Activated CD4-positive, alpha-beta T cell treated with anti-CD3 and anti-CD28 coated beads, Interleukin-2, amount 50 U/mL, for 48 hours (primary cell): ENCODE results near the gene CDH23.

Source experiments
- DNase-seq, 2 experiments: peaks; one replicate each; pipeline ENCODE4 v3.0.0-alpha.2; 2020

The CDH23 gene

GRCh38 chr10:71811351-71811750 is 414.6 kb downstream of the CDH23 start:
- DNase-seq = no peak

- peak; percentile 78 to 82 for DNase-seq
These were observed 415.5 kb downstream of the CDH23 start for GRCh38 chr10:71812016-71812912.

DNA sequence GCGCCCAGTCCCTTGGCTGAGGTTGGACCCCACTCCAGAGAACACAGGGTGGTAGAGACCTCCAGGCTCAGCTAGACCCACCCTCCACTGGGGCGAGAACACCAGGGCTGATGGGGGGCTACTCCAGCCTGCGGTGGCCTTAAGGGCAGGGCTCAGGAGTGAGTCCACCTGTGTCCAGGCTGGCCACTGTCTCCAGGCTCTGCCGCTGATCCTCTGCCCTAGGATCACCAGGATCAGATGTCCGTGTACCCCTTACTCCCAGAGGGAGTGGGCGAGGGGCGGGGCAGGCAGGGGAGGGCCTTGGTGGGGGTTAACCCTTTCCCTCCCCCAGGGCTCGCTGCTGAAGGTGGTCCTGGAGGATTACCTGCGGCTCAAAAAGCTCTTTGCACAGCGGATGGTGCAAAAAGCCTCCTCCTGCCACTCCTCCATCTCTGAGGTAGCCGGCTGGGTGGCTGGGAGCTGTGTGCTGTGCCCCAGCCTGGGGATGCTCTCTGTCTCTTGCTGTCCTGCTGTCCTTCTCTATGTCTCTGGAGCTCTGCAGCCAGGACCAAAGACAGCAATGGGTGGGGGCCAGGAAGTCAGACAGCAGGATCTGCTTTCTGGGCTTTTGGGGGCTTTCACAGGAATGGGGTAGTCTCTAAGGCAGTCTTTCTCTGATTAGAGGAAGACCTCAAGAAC is 416.3 kb downstream of the CDH23 start:
- no peak for DNase-seq

- no peak for DNase-seq
These were observed 418.2 kb downstream of the CDH23 start for GRCh38 chr10:71814922-71815411.

GRCh38 chr10:71815515-71816130 is 418.9 kb downstream of the CDH23 start:
- DNase-seq = no peak

- DNase-seq = no peak
These were observed 419.7 kb downstream of the CDH23 start for GRCh38 chr10:71816421-71816851.

- no peak for DNase-seq
These were observed 420.4 kb downstream of the CDH23 start for GRCh38 chr10:71816936-71817618.

DNA sequence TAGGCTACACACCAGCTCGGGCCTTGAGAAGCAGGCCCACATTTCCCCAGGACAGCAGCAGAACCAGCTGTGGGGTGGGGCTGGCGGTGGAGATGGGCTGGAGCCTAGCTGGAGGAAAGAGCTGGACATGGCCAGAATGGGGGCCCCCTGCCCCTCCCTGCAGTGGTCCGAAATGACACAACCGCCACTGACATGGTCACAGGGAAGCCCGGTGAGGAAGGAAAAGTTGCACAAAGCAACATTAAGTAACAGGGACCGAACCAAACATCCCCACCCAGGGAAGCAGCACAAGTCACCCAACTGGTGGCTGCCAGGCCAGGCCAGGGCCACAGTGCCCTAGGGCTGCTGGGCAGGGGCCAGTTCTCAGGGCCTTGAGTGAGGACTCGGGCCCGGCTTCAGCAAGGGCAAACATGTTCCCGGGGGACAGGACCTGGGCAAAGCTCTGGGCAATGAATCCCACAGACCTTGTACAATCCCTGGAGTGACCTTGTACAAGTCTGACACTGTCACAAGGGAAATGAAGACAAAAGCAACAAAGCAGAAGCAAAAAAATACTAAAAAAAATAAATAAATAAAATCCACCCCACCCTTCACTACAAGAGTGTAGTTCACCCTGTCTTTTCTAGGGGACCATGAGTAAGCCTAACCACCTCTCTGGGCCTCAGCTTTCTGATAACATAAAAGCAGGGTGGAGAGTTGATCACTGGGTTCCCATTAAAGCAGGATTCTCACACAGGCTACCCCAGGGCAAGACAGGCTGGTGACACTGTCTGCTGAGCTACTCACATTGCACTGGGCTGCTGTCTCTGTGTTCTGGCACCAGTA is 421.3 kb downstream of the CDH23 start:
- DNase-seq = no peak

- no peak for DNase-seq
These were observed 422.0 kb downstream of the CDH23 start for GRCh38 chr10:71818674-71819260.

GRCh38 chr10:71819441-71819861 is 422.7 kb downstream of the CDH23 start:
- DNase-seq = no peak

DNA sequence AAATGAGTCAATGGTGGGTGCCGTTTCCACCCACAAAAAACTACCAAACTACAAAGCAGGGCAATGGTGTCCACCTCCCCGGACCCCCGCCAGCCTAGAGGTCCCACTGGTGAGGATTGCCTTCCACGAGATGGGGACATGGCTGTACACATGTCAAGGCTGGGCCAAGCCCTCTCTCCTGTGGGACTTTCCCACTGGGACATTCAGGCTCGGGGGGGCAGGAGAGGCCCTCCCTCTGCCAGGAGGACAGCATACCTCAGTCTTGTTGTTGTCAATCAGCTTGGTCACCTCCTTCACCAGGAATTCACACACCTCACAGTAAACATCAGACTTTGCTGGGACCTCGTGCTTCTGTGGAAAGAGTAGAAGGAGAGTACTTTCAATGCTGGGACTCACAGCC is 423.3 kb downstream of the CDH23 start:
- no peak for DNase-seq

DNA sequence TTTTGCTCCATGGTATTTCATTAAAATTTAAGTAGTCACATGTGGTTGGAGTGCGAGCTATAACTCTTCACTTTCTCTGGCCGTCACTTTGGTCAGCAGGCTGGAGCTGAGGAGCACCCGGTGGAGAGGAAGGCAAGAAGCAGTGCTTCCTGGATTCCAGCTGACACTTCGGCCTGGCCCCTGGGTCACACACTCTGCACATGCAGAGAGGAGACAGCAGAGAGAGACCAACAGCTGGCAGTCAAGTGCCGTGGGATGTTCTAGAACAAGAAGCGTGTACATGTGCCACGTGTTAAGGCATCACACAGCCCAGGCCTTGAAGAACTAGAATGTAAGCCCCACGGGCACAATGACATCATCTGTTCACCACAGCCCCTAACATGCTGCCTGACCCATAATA is 424.2 kb downstream of the CDH23 start:
- DNase-seq = no peak

- DNase-seq = no peak
These were observed 425.4 kb downstream of the CDH23 start for GRCh38 chr10:71821909-71822763.

DNA sequence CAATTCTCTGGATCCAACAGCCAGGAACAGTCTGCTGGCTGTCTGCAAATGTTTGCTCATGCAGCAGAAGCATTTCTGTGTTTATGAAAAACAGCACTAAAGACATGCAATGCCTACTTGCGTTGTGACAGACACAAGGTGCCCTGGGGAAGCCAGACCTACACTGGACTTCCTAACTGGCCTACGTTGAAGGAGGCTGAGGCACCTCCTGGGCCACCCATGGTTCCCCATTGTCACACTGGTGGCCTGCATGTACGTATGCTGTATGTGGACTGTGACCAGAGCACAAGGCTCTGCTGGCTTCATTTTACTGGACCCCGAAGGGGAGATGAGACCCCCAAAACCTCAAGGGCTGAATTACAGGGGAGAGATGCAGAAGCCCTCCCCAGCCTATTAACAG is 426.6 kb downstream of the CDH23 start:
- DNase-seq = no peak

DNA sequence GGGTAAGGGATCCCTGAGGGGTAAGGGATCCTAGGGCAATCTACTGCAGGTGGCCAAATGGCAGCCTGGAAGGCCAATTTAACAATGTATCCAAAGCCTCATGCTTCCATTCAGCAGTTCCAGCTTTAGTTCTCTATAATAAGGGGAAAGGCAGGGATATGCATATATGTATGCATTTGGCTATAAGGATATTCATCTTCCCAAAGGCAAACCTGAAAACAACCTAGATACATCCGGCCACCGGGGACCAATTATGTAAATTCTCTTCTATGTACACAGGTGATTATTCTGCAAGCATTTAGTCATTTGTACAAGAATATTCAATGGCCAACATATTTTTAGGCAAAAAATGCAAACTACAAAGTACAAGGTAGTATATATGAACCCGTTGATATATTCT is 427.6 kb downstream of the CDH23 start:
- no peak for DNase-seq

DNA sequence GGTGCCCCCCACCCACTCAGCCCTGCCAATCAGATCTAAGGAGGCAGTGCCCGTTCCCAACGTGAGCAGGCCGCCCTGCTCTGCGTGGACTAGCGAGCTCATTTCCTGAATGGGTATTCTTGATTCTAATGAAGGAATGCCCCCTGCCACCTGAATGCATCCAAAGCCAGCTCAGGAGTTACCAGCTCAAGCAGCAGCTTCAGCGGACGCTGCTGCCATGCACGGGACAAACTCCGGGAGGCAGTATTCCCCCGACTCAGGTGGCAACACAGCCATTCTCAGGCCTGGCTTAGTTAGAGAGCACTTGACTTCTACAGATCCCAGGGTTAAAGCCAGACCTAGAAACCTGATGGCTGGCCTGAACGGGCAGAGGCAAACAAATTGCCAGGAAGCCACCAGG is 428.5 kb downstream of the CDH23 start:
- no peak for DNase-seq

- DNase-seq = no peak
These were observed 431.1 kb downstream of the CDH23 start for GRCh38 chr10:71827852-71828251.

- no peak for DNase-seq
These were observed 432.0 kb downstream of the CDH23 start for GRCh38 chr10:71828702-71829101.

GRCh38 chr10:71829171-71829570 is 432.5 kb downstream of the CDH23 start:
- DNase-seq = no peak

DNA sequence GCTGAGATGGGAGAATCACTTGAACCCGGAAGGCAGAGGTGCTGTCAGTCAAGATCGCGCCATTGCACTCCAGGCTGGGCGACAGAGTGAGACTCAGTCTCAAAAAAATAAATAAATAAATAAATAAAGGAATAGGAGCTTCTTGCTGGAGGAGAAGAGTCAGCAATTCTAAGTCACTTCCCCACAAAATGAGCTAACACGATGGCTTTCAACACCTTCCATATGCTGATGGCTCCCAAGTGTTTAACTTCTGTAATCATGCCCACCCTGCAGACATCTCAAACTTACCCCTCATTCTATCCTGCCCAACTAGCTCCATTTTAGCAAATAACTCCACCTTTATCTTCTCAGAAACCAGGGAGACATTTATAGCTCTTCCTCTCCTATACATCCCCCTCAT is 433.2 kb downstream of the CDH23 start:
- DNase-seq = no peak

GRCh38 chr10:71830726-71831125 is 434.0 kb downstream of the CDH23 start:
- no peak for DNase-seq
